H9 (cell line): Measurements from ENCODE around the gene DUSP5. TPM values are rescaled to one million over a fixed set of nuclear protein-coding genes. Genes with fewer than 3 reads are reported as not detected.
"Not testable (repeated sequence)": the region's sequence is repeated elsewhere in the genome, so short reads cannot be mapped to it uniquely, and the experiment has no call there.

Source experiments
- DNase-seq: peaks from one replicate; pipeline ENCODE4 v3.0.0-alpha.2; 2017
- H2AFZ ChIP-seq: one replicate; pipeline ENCODE4 v1.6.1; 2013; ENCODE audit warnings: mild to moderate bottlenecking, low read length, control low read depth, moderate library complexity
- H2AK5ac ChIP-seq: 2 replicates; pipeline ENCODE4 v1.6.1; 2013; ENCODE audit warnings: low read length, control low read depth, mixed read lengths; ENCODE audit not compliant: insufficient read length
- H2BK120ac ChIP-seq: one replicate; pipeline ENCODE4 v1.6.1; 2013; ENCODE audit warnings: low read depth, mild to moderate bottlenecking, low read length, control low read depth, inconsistent platforms; ENCODE audit not compliant: poor library complexity, severe bottlenecking
- H2BK12ac ChIP-seq: 2 replicates; pipeline ENCODE4 v1.6.1; 2013; ENCODE audit warnings: low read length, control low read depth, mixed read lengths, low read depth; ENCODE audit not compliant: insufficient read length
- H2BK15ac ChIP-seq: 2 replicates; pipeline ENCODE4 v1.6.1; 2013; ENCODE audit warnings: low read depth, low read length, control low read depth
- H2BK20ac ChIP-seq: one replicate; pipeline ENCODE4 v1.6.1; 2013; ENCODE audit warnings: low read depth, mild to moderate bottlenecking, low read length, control low read depth, inconsistent platforms; ENCODE audit not compliant: poor library complexity, severe bottlenecking
- H2BK5ac ChIP-seq: 2 replicates; pipeline ENCODE4 v1.6.1; 2013; ENCODE audit warnings: low read length, control low read depth, mixed read lengths; ENCODE audit not compliant: insufficient read length
- H3K14ac ChIP-seq: 2 replicates; pipeline ENCODE4 v1.6.1; 2013; ENCODE audit warnings: low read length, control low read depth; ENCODE audit not compliant: insufficient read depth
- H3K18ac ChIP-seq: 2 replicates; pipeline ENCODE4 v1.6.1; 2013; ENCODE audit warnings: low read depth, mild to moderate bottlenecking, mixed read lengths, low read length, control low read depth; ENCODE audit not compliant: insufficient read length
- H3K23ac ChIP-seq: 2 replicates; pipeline ENCODE4 v1.6.1; 2013; ENCODE audit warnings: low read length, control low read depth, mixed read lengths, low read depth; ENCODE audit not compliant: insufficient read length
- H3K23me2 ChIP-seq: 2 replicates; pipeline ENCODE4 v1.6.1; 2013; ENCODE audit warnings: low read depth, mild to moderate bottlenecking, mixed read lengths, low read length, control low read depth; ENCODE audit not compliant: insufficient read length, poor library complexity, severe bottlenecking
- H3K27ac ChIP-seq: 2 replicates; pipeline ENCODE4 v1.5.1; 2013; ENCODE audit warnings: low read length, control low read depth, mixed read lengths, low read depth; ENCODE audit not compliant: insufficient read length
- H3K27me3 ChIP-seq: 2 replicates; pipeline ENCODE4 v1.6.1; 2013; ENCODE audit warnings: low read length, control low read depth, inconsistent platforms; ENCODE audit not compliant: insufficient read depth
- H3K4ac ChIP-seq: 2 replicates; pipeline ENCODE4 v1.6.1; 2013; ENCODE audit warnings: low read depth, mild to moderate bottlenecking, control low read depth, inconsistent platforms, low read length, moderate library complexity
- H3K4me1 ChIP-seq: 2 replicates; pipeline ENCODE4 v1.6.1; 2013; ENCODE audit warnings: low read length, control low read depth, inconsistent platforms; ENCODE audit not compliant: insufficient read depth
- H3K4me2 ChIP-seq: 2 replicates; pipeline ENCODE4 v1.6.1; 2013; ENCODE audit warnings: low read length, control low read depth, mixed read lengths; ENCODE audit not compliant: insufficient read length, insufficient read depth
- H3K56ac ChIP-seq: 2 replicates; pipeline ENCODE4 v1.6.1; 2013; ENCODE audit warnings: low read depth, mild to moderate bottlenecking, mixed read lengths, low read length, control low read depth; ENCODE audit not compliant: insufficient read length
- H3K79me1 ChIP-seq: 2 replicates; pipeline ENCODE4 v1.6.1; 2013; ENCODE audit warnings: low read depth, mild to moderate bottlenecking, moderate library complexity, low read length, control low read depth, inconsistent platforms; ENCODE audit not compliant: insufficient read depth, poor library complexity, severe bottlenecking
- H3K79me2 ChIP-seq: 2 replicates; pipeline ENCODE4 v1.6.1; 2013; ENCODE audit warnings: low read length, control low read depth, inconsistent platforms; ENCODE audit not compliant: insufficient read depth
- H3K9ac ChIP-seq: 2 replicates; pipeline ENCODE4 v1.6.1; 2013; ENCODE audit warnings: low read length, control low read depth, mixed read lengths; ENCODE audit not compliant: insufficient read length; ENCODE audit errors: extremely low read depth
- H3K9me3 ChIP-seq: one replicate; pipeline ENCODE4 v1.6.1; 2013; ENCODE audit warnings: low read depth, low read length, inconsistent platforms; ENCODE audit not compliant: control insufficient read depth
- H3T11ph ChIP-seq: one replicate; pipeline ENCODE4 v1.6.1; 2013; ENCODE audit warnings: mild to moderate bottlenecking, low read length, control low read depth, inconsistent platforms
- H4K20me1 ChIP-seq: one replicate; pipeline ENCODE4 v1.6.1; 2013; ENCODE audit not compliant: control insufficient read depth, insufficient read length, insufficient read depth
- H4K5ac ChIP-seq: 2 replicates; pipeline ENCODE4 v1.6.1; 2013; ENCODE audit warnings: low read depth, mild to moderate bottlenecking, mixed read lengths, low read length, control low read depth; ENCODE audit not compliant: insufficient read length
- H4K8ac ChIP-seq: replicated peaks from 2 replicates; pipeline ENCODE4 v1.6.1; 2013; ENCODE audit warnings: low read length, control low read depth, mixed read lengths, low read depth; ENCODE audit not compliant: insufficient read length
- H4K91ac ChIP-seq: 2 replicates; pipeline ENCODE4 v1.6.1; 2013; ENCODE audit warnings: low read depth, mild to moderate bottlenecking, moderate library complexity, mixed read lengths, low read length, control low read depth; ENCODE audit not compliant: insufficient read length
- H3K27ac Mint-ChIP-seq, 3 experiments: 2 replicates in 2 of 3; 3 replicates in 1 of 3; pipeline ENCODE4 v1.8.0; 2020 to 2021; ENCODE audit warnings: mixed read lengths in 3 of 3, mild to moderate bottlenecking in 1 of 3, moderate library complexity in 1 of 3
- H3K27me3 Mint-ChIP-seq: 2 replicates; pipeline ENCODE4 v1.8.0; 2021; ENCODE audit warnings: low read depth, mild to moderate bottlenecking, moderate library complexity, mixed read lengths
- H3K36me3 Mint-ChIP-seq, 3 experiments: 2 replicates in 2 of 3; 3 replicates in 1 of 3; pipeline ENCODE4 v1.8.0; 2020 to 2021; ENCODE audit warnings: low read depth in 3 of 3, mixed read lengths in 3 of 3; ENCODE audit not compliant: insufficient read depth in 1 of 3
- H3K4me1 Mint-ChIP-seq, 2 experiments: 2 replicates each; pipeline ENCODE4 v1.8.0; 2020; ENCODE audit warnings: mixed read lengths in 2 of 2
- H3K4me3 Mint-ChIP-seq, 2 experiments: 2 replicates in 1 of 2; 3 replicates in 1 of 2; pipeline ENCODE4 v1.8.0; 2020 to 2021; ENCODE audit warnings: mild to moderate bottlenecking in 2 of 2, mixed read lengths in 2 of 2, moderate library complexity in 1 of 2
- H3K9me3 Mint-ChIP-seq, 2 experiments: 2 replicates in 1 of 2; 3 replicates in 1 of 2; pipeline ENCODE4 v1.8.0; 2020; ENCODE audit warnings: mild to moderate bottlenecking in 2 of 2, mixed read lengths in 2 of 2, moderate library complexity in 1 of 2
- WGBS: extraction: QIAGEN DNeasy Blood & Tissue Kit; methylation state at CpG from one replicate; pipeline ENCODE4 v1.1.7; 2013; ENCODE audit warnings: missing lambda C conversion rate, low lambda C conversion rate, mixed read lengths; ENCODE audit not compliant: insufficient read length; ENCODE audit errors: extremely low coverage; 5-methylcytosine and 5-hydroxymethylcytosine counted together
- total RNA-seq: library from RNA; stranded (reverse); gene quantifications from 2 replicates; pipeline ENCODE4 v1.2.1, GENCODE V29; 2021
- TF ChIP-seq, protein P1 (sequence below): fragments of 200-600 bp; sonication (generic); conservative IDR thresholded peaks from 3 replicates; pipeline ENCODE4 v1.8.0; 2021; ENCODE audit warnings: antibody characterized with exemption, mild to moderate bottlenecking

Gene DUSP5
- total RNA-seq, 1 experiment from 2014 or later, result 29.3 TPM

DNA sequence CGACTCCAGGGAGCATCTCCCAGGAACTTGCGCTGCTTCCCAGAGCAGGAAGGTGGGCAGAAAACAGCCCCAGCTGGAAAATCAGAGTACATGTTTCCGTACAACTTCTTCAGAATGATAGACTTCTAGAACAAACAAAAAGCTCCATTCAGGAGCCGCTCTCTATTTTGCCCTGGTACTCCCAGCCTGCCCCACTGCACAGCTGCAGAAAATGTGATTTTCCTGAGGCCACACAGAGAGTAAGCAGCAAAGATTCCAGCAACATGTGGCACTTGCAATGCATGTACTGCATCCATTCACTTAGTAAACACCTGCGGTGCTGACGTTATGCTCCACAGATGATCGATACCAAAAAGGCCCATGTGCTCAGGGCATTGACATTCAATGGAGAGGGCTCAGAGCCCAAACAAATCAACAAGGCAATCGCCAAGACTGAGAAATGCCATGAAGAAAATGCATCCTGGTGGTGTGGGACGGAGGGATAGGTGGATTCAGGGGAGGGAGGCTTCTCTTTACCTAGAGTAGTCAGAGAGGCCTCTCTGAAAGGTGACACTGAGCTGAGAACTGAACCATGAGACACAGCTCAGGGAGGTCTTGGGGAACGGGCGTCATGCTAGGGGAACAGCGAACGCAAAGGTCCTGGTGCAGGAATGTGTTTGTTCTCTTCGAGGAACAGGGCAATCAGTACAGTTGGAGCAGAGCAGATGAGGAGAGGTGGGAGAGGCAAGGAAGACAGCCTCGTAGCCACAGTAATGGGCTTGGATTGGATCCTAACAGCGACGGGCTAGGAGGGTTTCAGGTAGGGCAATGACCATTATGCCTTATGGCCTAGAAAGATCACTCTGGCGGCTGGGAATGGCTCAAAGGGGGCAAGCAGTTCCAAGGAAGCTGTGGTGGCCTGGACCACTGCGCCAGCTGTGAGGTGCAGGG, 35.3 kb upstream of the DUSP5 start:
- Histone ChIP-seq H4K91ac (no peak overlapping the region), H4K5ac (no peak overlapping the region), H2BK5ac (no peak overlapping the region), H3K79me1 (no peaks in the 10 kb centered on the region), H2AFZ (no peak overlapping the region), H3K27me3 (no peaks in the 10 kb centered on the region), H3K4me2 (no peak overlapping the region), H3K9me3 (no peaks in the 10 kb centered on the region), H2BK20ac (no peak overlapping the region), H3K27ac (no peak overlapping the region), H4K20me1 (no peaks in the 10 kb centered on the region), H2BK120ac (no peak overlapping the region), H2AK5ac (no peak overlapping the region), H3T11ph (no peak overlapping the region), H3K4ac (no peak overlapping the region), H3K14ac (no peak overlapping the region), H3K23ac (no peak overlapping the region), H3K18ac (no peak overlapping the region), H3K9ac (no peak overlapping the region), H4K8ac (no peak overlapping the region), H3K4me1 (no peaks in the 10 kb centered on the region; the same call in 1 of the 2 replicates), H3K23me2 (no peaks in the 10 kb centered on the region), H2BK12ac (no peak overlapping the region), H3K56ac (peak overlapping the region; percentile 35), H2BK15ac (no peak overlapping the region), H3K79me2 (no peaks in the 10 kb centered on the region)
- TF ChIP-seq, protein P1, sequence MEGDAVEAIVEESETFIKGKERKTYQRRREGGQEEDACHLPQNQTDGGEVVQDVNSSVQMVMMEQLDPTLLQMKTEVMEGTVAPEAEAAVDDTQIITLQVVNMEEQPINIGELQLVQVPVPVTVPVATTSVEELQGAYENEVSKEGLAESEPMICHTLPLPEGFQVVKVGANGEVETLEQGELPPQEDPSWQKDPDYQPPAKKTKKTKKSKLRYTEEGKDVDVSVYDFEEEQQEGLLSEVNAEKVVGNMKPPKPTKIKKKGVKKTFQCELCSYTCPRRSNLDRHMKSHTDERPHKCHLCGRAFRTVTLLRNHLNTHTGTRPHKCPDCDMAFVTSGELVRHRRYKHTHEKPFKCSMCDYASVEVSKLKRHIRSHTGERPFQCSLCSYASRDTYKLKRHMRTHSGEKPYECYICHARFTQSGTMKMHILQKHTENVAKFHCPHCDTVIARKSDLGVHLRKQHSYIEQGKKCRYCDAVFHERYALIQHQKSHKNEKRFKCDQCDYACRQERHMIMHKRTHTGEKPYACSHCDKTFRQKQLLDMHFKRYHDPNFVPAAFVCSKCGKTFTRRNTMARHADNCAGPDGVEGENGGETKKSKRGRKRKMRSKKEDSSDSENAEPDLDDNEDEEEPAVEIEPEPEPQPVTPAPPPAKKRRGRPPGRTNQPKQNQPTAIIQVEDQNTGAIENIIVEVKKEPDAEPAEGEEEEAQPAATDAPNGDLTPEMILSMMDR, result no peak
- Mint-ChIP-seq H3K4me3 (no peak overlapping the region; a peak in 1 of 5 replicates), H3K27me3 (peaks cover 5% of the 10 kb centered on the region), H3K27ac (peak overlapping the region in 1 of 3 experiments; percentile 0; a peak in 4 of 7 replicates), H3K4me1 (peaks cover 9 to 17% of the 10 kb centered on the region in 2 experiments), H3K9me3 (no peaks in the 10 kb centered on the region; a peak in 1 of 5 replicates), H3K36me3 (no peaks in the 10 kb centered on the region)
- DNase-seq, result no peak
- WGBS, result no CpG with 5 or more reads among the region's 19 CpGs

DNA sequence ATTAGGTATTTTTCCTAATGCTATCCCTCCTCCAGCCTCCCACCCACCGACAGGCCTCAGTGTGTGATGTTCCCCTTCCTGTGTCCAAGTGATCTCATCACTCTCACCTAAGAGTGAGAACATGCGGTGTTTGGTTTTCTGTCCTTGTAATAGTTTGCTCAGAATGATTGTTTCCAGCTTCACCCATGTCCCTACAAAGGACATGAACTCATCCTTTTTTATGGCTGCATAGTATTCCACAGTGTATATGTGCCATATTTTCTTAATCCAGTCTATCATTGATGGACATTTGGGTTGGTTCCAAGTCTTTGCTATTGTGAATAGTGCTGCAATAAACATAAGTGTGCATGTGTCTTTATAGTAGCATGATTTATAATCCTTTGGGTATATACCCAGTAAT, 29.4 kb upstream of the DUSP5 start:
- H3K27me3 ChIP-seq, H4K5ac ChIP-seq, H3K4me3 Mint-ChIP-seq, H3K27ac Mint-ChIP-seq, H4K20me1 ChIP-seq, H3K79me1 ChIP-seq, H4K91ac ChIP-seq, H3K56ac ChIP-seq, H2AK5ac ChIP-seq, H3K27me3 Mint-ChIP-seq, H2BK5ac ChIP-seq, H3K23ac ChIP-seq, H3K79me2 ChIP-seq, H3T11ph ChIP-seq, H2BK20ac ChIP-seq, H4K8ac ChIP-seq, H3K18ac ChIP-seq, H3K4me2 ChIP-seq, DNase-seq, H2BK120ac ChIP-seq, H2AFZ ChIP-seq, H3K27ac ChIP-seq, H3K9me3 Mint-ChIP-seq, H3K4me1 Mint-ChIP-seq, H2BK12ac ChIP-seq, H3K36me3 Mint-ChIP-seq, H3K4ac ChIP-seq, H3K9ac ChIP-seq, H3K4me1 ChIP-seq, H2BK15ac ChIP-seq, H3K9me3 ChIP-seq, H3K14ac ChIP-seq, H3K23me2 ChIP-seq: not testable (repeated sequence)
- whole genome bisulfite sequencing, result no CpG with 5 or more reads among the region's 2 CpGs
